Nephron progenitor cell (in vitro differentiated cells): ENCODE measurements around the gene VTI1A.

Source experiments
- DNase-seq: peaks from one replicate; pipeline ENCODE4 v3.0.0; 2021
- H3K27ac Mint-ChIP-seq: 2 replicates; pipeline ENCODE4 v1.8.0; 2021; ENCODE audit warnings: mild to moderate bottlenecking, moderate library complexity, mixed read lengths
- H3K27me3 Mint-ChIP-seq: 2 replicates; pipeline ENCODE4 v1.8.0; 2021; ENCODE audit warnings: mild to moderate bottlenecking, low read depth, mixed read lengths; ENCODE audit not compliant: poor library complexity
- H3K36me3 Mint-ChIP-seq: 2 replicates; pipeline ENCODE4 v1.8.0; 2021; ENCODE audit warnings: low read depth, mixed read lengths
- H3K4me1 Mint-ChIP-seq: 2 replicates; pipeline ENCODE4 v1.8.0; 2021; ENCODE audit warnings: mixed read lengths
- H3K4me3 Mint-ChIP-seq: 2 replicates; pipeline ENCODE4 v1.8.0; 2021; ENCODE audit warnings: mild to moderate bottlenecking, moderate library complexity, mixed read lengths
- H3K9me3 Mint-ChIP-seq: 2 replicates; pipeline ENCODE4 v1.8.0; 2021; ENCODE audit warnings: mild to moderate bottlenecking, moderate library complexity, mixed read lengths
- TF ChIP-seq, protein P1 (sequence below): fragments of 200-600 bp; sonication (generic); IDR thresholded peaks from 2 replicates; pipeline ENCODE4 v1.5.0; 2021; ENCODE audit warnings: antibody characterized with exemption

VTI1A gene

DNA sequence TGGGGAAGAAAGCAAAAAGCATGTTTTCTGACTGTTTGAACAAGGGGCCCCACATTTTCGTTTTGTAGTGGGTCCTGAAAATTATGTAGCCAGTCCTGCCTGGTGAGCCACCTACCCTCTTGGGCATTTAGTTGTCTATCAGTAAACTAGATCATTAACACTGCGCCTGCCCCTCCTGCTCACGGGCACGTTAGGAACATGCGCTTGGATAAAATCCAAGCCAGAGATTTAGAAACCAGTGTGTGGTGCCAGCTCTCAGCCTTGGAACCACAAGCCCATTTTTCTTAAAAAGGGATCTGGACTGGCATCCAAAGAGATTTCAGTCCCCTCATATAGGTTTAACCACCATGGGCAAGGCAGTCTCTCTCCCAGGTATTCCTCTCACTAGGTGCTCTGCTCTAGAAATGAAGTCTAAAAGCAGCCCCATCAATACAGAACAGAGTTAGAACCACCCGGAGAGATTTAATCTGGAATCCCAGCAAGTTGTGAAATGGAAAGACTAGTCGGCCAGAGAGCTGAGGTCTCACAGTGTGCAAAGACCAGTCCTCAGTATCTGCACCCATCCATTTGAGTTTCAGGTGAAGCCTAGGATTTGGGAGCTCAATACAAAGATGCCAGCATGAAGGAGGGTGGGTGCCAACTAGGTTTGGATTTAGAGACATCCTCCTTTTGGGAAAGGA, 379.1 kb downstream of the VTI1A start:
- no peaks in the 10 kb centered on the region for H3K36me3 Mint-ChIP-seq
- H3K27me3 Mint-ChIP-seq, result peaks cover 8% of the 10 kb centered on the region
- no peak overlapping the region for H3K27ac Mint-ChIP-seq
- no peaks in the 10 kb centered on the region for H3K9me3 Mint-ChIP-seq
- TF ChIP-seq, protein P1, sequence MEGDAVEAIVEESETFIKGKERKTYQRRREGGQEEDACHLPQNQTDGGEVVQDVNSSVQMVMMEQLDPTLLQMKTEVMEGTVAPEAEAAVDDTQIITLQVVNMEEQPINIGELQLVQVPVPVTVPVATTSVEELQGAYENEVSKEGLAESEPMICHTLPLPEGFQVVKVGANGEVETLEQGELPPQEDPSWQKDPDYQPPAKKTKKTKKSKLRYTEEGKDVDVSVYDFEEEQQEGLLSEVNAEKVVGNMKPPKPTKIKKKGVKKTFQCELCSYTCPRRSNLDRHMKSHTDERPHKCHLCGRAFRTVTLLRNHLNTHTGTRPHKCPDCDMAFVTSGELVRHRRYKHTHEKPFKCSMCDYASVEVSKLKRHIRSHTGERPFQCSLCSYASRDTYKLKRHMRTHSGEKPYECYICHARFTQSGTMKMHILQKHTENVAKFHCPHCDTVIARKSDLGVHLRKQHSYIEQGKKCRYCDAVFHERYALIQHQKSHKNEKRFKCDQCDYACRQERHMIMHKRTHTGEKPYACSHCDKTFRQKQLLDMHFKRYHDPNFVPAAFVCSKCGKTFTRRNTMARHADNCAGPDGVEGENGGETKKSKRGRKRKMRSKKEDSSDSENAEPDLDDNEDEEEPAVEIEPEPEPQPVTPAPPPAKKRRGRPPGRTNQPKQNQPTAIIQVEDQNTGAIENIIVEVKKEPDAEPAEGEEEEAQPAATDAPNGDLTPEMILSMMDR, result no peak
- no peak overlapping the region for H3K4me3 Mint-ChIP-seq
- DNase-seq, result no peak
- peaks cover 6% of the 10 kb centered on the region for H3K4me1 Mint-ChIP-seq

DNA sequence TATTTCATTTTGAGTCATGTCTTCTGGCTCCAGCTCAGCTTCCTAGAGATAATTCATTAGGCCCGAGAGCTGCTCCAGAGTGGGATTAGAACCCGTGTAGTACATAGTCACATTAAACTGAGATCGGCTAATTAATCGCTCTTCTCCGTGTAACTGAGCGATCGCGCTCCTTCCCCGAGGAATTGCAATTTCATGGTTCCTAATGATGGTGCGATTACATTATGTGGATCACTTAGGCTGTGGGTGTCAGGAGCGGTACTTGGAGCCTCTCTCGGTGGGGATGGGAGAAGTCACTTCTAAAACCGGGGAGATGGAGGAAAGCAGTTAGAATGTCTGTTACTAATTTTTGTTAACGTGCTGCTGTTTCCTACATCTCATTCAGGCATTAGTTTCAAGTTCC, 380.1 kb downstream of the VTI1A start:
- Mint-ChIP-seq H3K4me1 (peaks cover 14% of the 10 kb centered on the region), H3K27ac (no peak overlapping the region), H3K36me3 (no peaks in the 10 kb centered on the region), H3K27me3 (peaks cover 14% of the 10 kb centered on the region), H3K9me3 (no peaks in the 10 kb centered on the region), H3K4me3 (no peak overlapping the region)
- TF ChIP-seq, protein P1, result no peak
- no peak for DNase-seq

DNA sequence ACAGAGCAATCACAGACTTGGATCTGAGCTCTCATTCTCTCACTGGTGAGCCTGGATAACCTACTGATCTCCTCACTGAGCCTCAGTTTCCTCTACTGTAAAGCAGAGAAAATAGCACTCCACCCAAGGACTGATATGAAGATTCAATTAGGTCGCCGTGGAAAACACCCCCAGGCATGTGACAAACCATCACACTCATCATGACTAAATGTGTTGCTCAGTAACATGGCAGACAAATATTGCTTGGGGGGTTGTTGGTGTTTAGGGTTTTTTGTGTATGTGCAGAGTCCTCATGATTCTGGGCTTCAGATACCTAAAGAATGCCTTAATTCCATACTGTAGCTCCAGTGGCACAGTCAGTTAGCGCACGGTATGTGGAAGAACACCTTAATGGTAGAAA, 380.9 kb downstream of the VTI1A start:
- DNase-seq, result no peak
- Mint-ChIP-seq H3K27ac (no peak overlapping the region), H3K4me3 (no peak overlapping the region), H3K27me3 (peaks cover 19% of the 10 kb centered on the region), H3K36me3 (no peaks in the 10 kb centered on the region), H3K4me1 (peaks cover 20% of the 10 kb centered on the region), H3K9me3 (no peaks in the 10 kb centered on the region)
- TF ChIP-seq, protein P1, result no peak

- no peak for DNase-seq
- H3K36me3 Mint-ChIP-seq, result peaks cover 7% of the 10 kb centered on the region
- H3K9me3 Mint-ChIP-seq, result no peaks in the 10 kb centered on the region
- peaks cover 21% of the 10 kb centered on the region for H3K27me3 Mint-ChIP-seq
- peaks cover 54% of the 10 kb centered on the region for H3K4me1 Mint-ChIP-seq
- TF ChIP-seq, protein P1, result no peak
- H3K27ac Mint-ChIP-seq, result no peak overlapping the region
- peak overlapping the region; percentile 47 for H3K4me3 Mint-ChIP-seq
These were observed 384.8 kb downstream of the VTI1A start for GRCh38 chr10:112831859-112832258.

- Mint-ChIP-seq H3K36me3 (peaks cover 7% of the 10 kb centered on the region), H3K4me3 (no peak overlapping the region), H3K9me3 (no peaks in the 10 kb centered on the region), H3K4me1 (peaks cover 59% of the 10 kb centered on the region), H3K27ac (peak overlapping the region; percentile 48), H3K27me3 (peaks cover 21% of the 10 kb centered on the region)
- TF ChIP-seq, protein P1, result no peak
- no peak for DNase-seq
These were observed 385.4 kb downstream of the VTI1A start for GRCh38 chr10:112832361-112832878.

GRCh38 chr10:112832959-112833358, 385.9 kb downstream of the VTI1A start:
- H3K4me1 Mint-ChIP-seq, result peaks cover 64% of the 10 kb centered on the region
- H3K27me3 Mint-ChIP-seq, result peaks cover 21% of the 10 kb centered on the region
- no peak overlapping the region for H3K4me3 Mint-ChIP-seq
- TF ChIP-seq, protein P1, result no peak
- DNase-seq, result no peak
- H3K36me3 Mint-ChIP-seq, result peaks cover 7% of the 10 kb centered on the region
- no peaks in the 10 kb centered on the region for H3K9me3 Mint-ChIP-seq
- no peak overlapping the region for H3K27ac Mint-ChIP-seq
